Measurements from ENCODE around the gene RNF175.

Gene RNF175

GRCh38 chr4:153798420-153798819 lies 38.6 kb upstream of the RNF175 start:
- TF ChIP-seq CTCF (conservative IDR thresholded peaks at IDR 0.05), result no peak
- no peak overlapping the region for H3K27ac ChIP-seq

GRCh38 chr4:153794006-153794405 lies 34.2 kb upstream of the RNF175 start:
- no peak for TF ChIP-seq ZFX (IDR thresholded peaks at IDR 0.05)
- H3K27ac ChIP-seq, result no peak overlapping the region

GRCh38 chr4:153792618-153793247 lies 32.9 kb upstream of the RNF175 start:
- H3K27ac ChIP-seq, result no peak overlapping the region
- TF ChIP-seq ZFX (IDR thresholded peaks at IDR 0.05) (no peak), CTCF (conservative IDR thresholded peaks at IDR 0.05) (no peak)

- TF ChIP-seq CTCF (conservative IDR thresholded peaks at IDR 0.05) (peak; percentile 27), ZFX (IDR thresholded peaks at IDR 0.05) (no peak)
Observed at GRCh38 chr4:153791746-153792617, 32.2 kb upstream of the RNF175 start.

GRCh38 chr4:153790962-153791551 lies 31.2 kb upstream of the RNF175 start:
- H3K27ac ChIP-seq, result no peak overlapping the region
- no peak for TF ChIP-seq ZFX (IDR thresholded peaks at IDR 0.05)
- TF ChIP-seq CTCF (conservative IDR thresholded peaks at IDR 0.05), result peak; percentile 15; the same call in 1 of the 2 replicates

More at GRCh38 chr4:153791746-153792617, 32.2 kb upstream of the RNF175 start:
- no peak overlapping the region for H3K27ac ChIP-seq

- no peak for TF ChIP-seq ZFX (IDR thresholded peaks at IDR 0.05)
- TF ChIP-seq CTCF (conservative IDR thresholded peaks at IDR 0.05), result no peak
- no peak overlapping the region for H3K27ac ChIP-seq
Observed at GRCh38 chr4:153790500-153790865, 30.7 kb upstream of the RNF175 start.

- TF ChIP-seq CTCF (conservative IDR thresholded peaks at IDR 0.05), result no peak
- no peak for TF ChIP-seq ZFX (IDR thresholded peaks at IDR 0.05)
- no peak overlapping the region for H3K27ac ChIP-seq
Observed at GRCh38 chr4:153789741-153790499, 30.1 kb upstream of the RNF175 start.

Measured in C4-2B (cell line).